Activated T-cell treated with anti-CD3 and anti-CD28 coated beads, Interleukin-2, amount 50 U/mL, for 72 hours (primary cell): ENCODE data around the gene AVPR2. TPM values are rescaled to one million over a fixed set of nuclear protein-coding genes. Genes with fewer than 3 reads are reported as not detected.

Experiments used
- ATAC-seq, 2 donors: fragments of 150-1000 bp; cut with Tn5 transposase; replicated peaks in 1 of 2; 2 replicates each; pipeline ENCODE4 v1.10.0; 2021; ENCODE audit warnings: moderate library complexity in 2 of 2, mild to moderate bottlenecking in 1 of 2
- DNase-seq, 2 donors: peaks; one replicate each; pipeline ENCODE4 v3.0.0; 2021 to 2022; ENCODE audit warnings: mixed read lengths in 1 of 2
- H3K27ac Mint-ChIP-seq: one replicate; pipeline ENCODE4 v1.8.0; 2022; ENCODE audit warnings: mild to moderate bottlenecking, moderate library complexity, mixed read lengths
- H3K27me3 Mint-ChIP-seq: one replicate; pipeline ENCODE4 v1.8.0; 2022; ENCODE audit warnings: low read depth, mixed read lengths
- H3K36me3 Mint-ChIP-seq, 2 donors: one replicate each; pipeline ENCODE4 v1.8.0; 2022; ENCODE audit warnings: mixed read lengths in 2 of 2, mild to moderate bottlenecking in 1 of 2; ENCODE audit not compliant: insufficient read depth in 2 of 2
- H3K4me1 Mint-ChIP-seq: one replicate; pipeline ENCODE4 v1.8.0; 2022; ENCODE audit warnings: low read depth, mixed read lengths
- H3K4me3 Mint-ChIP-seq, 2 donors: one replicate each; pipeline ENCODE4 v1.8.0; 2022; ENCODE audit warnings: mild to moderate bottlenecking in 2 of 2, mixed read lengths in 2 of 2, moderate library complexity in 2 of 2
- H3K9me3 Mint-ChIP-seq, 2 donors: one replicate each; pipeline ENCODE4 v1.8.0; 2022; ENCODE audit warnings: mixed read lengths in 2 of 2
- total RNA-seq, 2 donors: library from RNA; stranded (reverse); gene quantifications; one replicate each; pipeline ENCODE4 v1.2.3, GENCODE V29; 2022

Gene AVPR2
- total RNA-seq, 2 donors from 2014 or later = not detected

DNA sequence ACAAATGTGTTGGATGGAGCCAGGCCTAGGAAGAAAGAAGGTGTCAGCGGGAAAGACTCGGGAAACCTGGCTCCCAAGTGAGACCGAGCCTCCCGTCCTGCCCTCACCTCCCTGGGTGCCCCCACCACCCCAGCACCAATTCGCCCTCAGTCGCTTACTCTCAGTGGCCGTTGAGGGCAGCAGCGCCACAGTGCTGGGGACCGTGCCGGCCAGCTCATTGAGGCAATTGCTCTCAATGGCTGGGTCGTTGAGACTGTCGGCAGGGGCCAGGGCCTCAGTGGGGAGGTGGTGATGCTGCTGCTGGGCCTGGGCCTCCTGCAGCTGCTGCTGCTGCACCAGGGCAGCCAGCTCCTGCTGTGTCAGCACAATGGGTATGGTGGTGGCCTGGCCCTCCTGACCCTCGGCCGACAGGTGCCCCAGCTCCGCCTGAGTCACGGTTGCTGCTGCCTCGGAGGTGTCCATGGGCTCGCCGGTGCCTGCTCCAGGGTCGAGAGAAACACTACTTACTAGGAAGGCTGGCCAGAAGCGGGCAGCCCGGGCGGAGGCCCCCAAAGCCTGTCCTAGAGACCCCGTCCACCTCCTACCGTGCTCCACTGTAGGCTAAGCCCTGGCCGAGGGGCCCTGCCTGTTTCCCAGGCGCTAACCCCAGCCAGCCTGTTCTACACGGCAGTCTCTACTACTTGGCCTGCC is 47.4 kb downstream of the AVPR2 start:
- no peak overlapping the region for H3K27ac Mint-ChIP-seq

DNA sequence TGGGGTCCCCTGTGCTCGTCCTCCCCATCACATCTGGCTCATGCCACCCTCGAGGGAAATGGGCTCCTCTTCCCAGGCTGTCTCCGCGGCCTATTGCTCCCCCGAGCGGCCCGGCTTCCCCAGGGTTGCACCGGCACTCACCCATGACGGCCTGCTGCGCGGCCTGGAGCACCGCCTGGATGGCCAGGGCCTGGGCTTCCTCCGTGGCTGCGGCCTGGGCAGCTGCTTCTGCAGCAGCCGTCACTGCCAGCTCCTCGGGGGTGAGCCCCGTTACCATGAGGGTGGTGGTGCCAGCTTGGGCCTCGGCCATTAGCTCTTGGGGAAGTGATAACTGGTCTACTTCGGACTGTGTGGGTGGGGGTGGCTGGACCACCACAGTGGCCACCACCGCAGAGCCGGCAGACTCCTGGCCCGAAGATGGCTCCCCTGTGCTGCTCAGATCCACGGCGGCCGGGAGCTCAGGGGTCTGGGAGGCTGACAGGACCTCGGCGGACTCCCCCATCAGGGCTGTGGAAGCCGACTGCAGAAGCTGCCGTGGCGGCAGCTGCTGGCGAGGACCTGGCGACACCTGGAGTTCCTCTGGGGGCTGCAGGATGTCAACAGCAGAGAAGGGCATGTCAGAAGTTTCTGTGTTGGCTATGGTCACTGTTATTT is 48.0 kb downstream of the AVPR2 start:
- Mint-ChIP-seq H3K4me1 (peaks cover 17% of the 10 kb centered on the region), H3K27me3 (no peaks in the 10 kb centered on the region), H3K4me3 (no peak overlapping the region), H3K9me3 (no peaks in the 10 kb centered on the region), H3K36me3 (peaks cover 2 to 18% of the 10 kb centered on the region in 2 donors), H3K27ac (peak overlapping the region; percentile 57)
- ATAC-seq = no peak
- no peak for DNase-seq

More for the DNA sequence above, 47.4 kb downstream of the AVPR2 start:
- DNase-seq (no peak), ATAC-seq (no peak)
- Mint-ChIP-seq H3K9me3 (no peaks in the 10 kb centered on the region), H3K4me3 (no peak overlapping the region), H3K4me1 (peaks cover 24% of the 10 kb centered on the region), H3K27me3 (no peaks in the 10 kb centered on the region), H3K36me3 (peaks cover 2 to 15% of the 10 kb centered on the region in 2 donors)

- Mint-ChIP-seq H3K4me1 (peaks cover 10% of the 10 kb centered on the region), H3K27me3 (no peaks in the 10 kb centered on the region), H3K36me3 (peaks cover 2 to 18% of the 10 kb centered on the region in 2 donors), H3K4me3 (no peak overlapping the region), H3K9me3 (no peaks in the 10 kb centered on the region), H3K27ac (no peak overlapping the region)
- ATAC-seq (peak; percentile 72 to 77), DNase-seq (peak; percentile 83 to 84)
Measured at GRCh38 chrX:153953342-153953830, 48.9 kb downstream of the AVPR2 start.

GRCh38 chrX:153953892-153954557 is 49.6 kb downstream of the AVPR2 start:
- no peak overlapping the region for H3K4me3 Mint-ChIP-seq
- no peaks in the 10 kb centered on the region for H3K27me3 Mint-ChIP-seq
- no peak for ATAC-seq
- H3K27ac Mint-ChIP-seq = no peak overlapping the region
- H3K36me3 Mint-ChIP-seq = peaks cover 2 to 18% of the 10 kb centered on the region in 2 donors
- DNase-seq = no peak
- H3K4me1 Mint-ChIP-seq = peaks cover 5% of the 10 kb centered on the region
- no peaks in the 10 kb centered on the region for H3K9me3 Mint-ChIP-seq

GRCh38 chrX:153954558-153955227 is 50.2 kb downstream of the AVPR2 start:
- no peak for DNase-seq
- ATAC-seq = no peak
- H3K36me3 Mint-ChIP-seq = peaks cover 2 to 18% of the 10 kb centered on the region in 2 donors
- H3K9me3 Mint-ChIP-seq = no peaks in the 10 kb centered on the region
- no peaks in the 10 kb centered on the region for H3K4me1 Mint-ChIP-seq
- no peaks in the 10 kb centered on the region for H3K27me3 Mint-ChIP-seq
- H3K4me3 Mint-ChIP-seq = no peak overlapping the region
- no peak overlapping the region for H3K27ac Mint-ChIP-seq

GRCh38 chrX:153955228-153955732 is 50.8 kb downstream of the AVPR2 start:
- H3K4me3 Mint-ChIP-seq = no peak overlapping the region
- H3K27me3 Mint-ChIP-seq = no peaks in the 10 kb centered on the region
- ATAC-seq (no peak), DNase-seq (no peak)
- H3K9me3 Mint-ChIP-seq = no peaks in the 10 kb centered on the region
- H3K27ac Mint-ChIP-seq = no peak overlapping the region
- peaks cover 2 to 18% of the 10 kb centered on the region in 2 donors for H3K36me3 Mint-ChIP-seq
- H3K4me1 Mint-ChIP-seq = no peaks in the 10 kb centered on the region

GRCh38 chrX:153956044-153956907 is 51.8 kb downstream of the AVPR2 start:
- Mint-ChIP-seq H3K9me3 (no peaks in the 10 kb centered on the region), H3K36me3 (peaks cover 2 to 22% of the 10 kb centered on the region in 2 donors), H3K4me3 (no peak overlapping the region), H3K27ac (no peak overlapping the region), H3K27me3 (no peaks in the 10 kb centered on the region), H3K4me1 (no peaks in the 10 kb centered on the region)
- no peak for ATAC-seq
- no peak for DNase-seq

Other genes with a start within 250 kb of the AVPR2 start
- 1 to 10 TPM in 1 of 2 donors, under 1 TPM in 1; 0.50 to 1.2 TPM for gene PNCK, start 230.9 kb upstream of the AVPR2 start, total RNA-seq
- 1 to 10 TPM; 1.8 to 2.2 TPM for gene SLC6A8, start 216.7 kb upstream of the AVPR2 start, total RNA-seq
- 10 to 100 TPM; 91.5 to 94.1 TPM for gene BCAP31, start 180.3 kb upstream of the AVPR2 start, total RNA-seq
- gene ABCD1, start 179.8 kb upstream of the AVPR2 start, total RNA-seq = 1 to 10 TPM; 8.0 to 8.3 TPM
- 1 to 10 TPM in 1 of 2 donors, under 1 TPM in 1; 0.77 to 1.7 TPM for gene PLXNB3, start 140.4 kb upstream of the AVPR2 start, total RNA-seq
- gene SRPK3, start 123.6 kb upstream of the AVPR2 start, total RNA-seq = not detected
- 10 to 100 TPM; 34.0 to 41.0 TPM for gene IDH3G, start 110.3 kb upstream of the AVPR2 start, total RNA-seq
- 100 to 1,000 TPM; 150 to 192 TPM for gene SSR4, start 110.0 kb upstream of the AVPR2 start, total RNA-seq
- gene PDZD4, start 74.1 kb upstream of the AVPR2 start, total RNA-seq = 1 to 10 TPM in 1 of 2 donors, under 1 TPM in 1; 0.82 to 5.0 TPM
- gene L1CAM, start 18.5 kb upstream of the AVPR2 start, total RNA-seq = 1 to 10 TPM; 1.8 to 2.1 TPM
- 100 to 1,000 TPM; 147 to 158 TPM for gene ARHGAP4, start 21.6 kb downstream of the AVPR2 start, total RNA-seq
- gene NAA10, start 30.4 kb downstream of the AVPR2 start, total RNA-seq = 10 to 100 TPM; 76.7 to 94.1 TPM
- gene RENBP, start 40.0 kb downstream of the AVPR2 start, total RNA-seq = 10 to 100 TPM; 11.6 to 13.9 TPM
- gene HCFC1, start 67.1 kb downstream of the AVPR2 start, total RNA-seq = 10 to 100 TPM; 59.3 to 65.8 TPM
- 1 to 10 TPM; 9.1 to 9.8 TPM for gene TMEM187, start 68.1 kb downstream of the AVPR2 start, total RNA-seq
- 100 to 1,000 TPM; 131 to 150 TPM for gene IRAK1, start 115.2 kb downstream of the AVPR2 start, total RNA-seq
- gene MECP2, start 193.0 kb downstream of the AVPR2 start, total RNA-seq = 10 to 100 TPM; 70.4 to 73.5 TPM
- not detected for gene OPN1LW, start 239.6 kb downstream of the AVPR2 start, total RNA-seq